NCI-H774 (cell line): ENCODE results near the gene CHTF8.
"Not testable (repeated sequence)": the region's sequence is repeated elsewhere in the genome, so short reads cannot be mapped to it uniquely, and the experiment has no call there.

Source experiments
- DNase-seq: peaks from one replicate; lab custom pipeline; 2025; lab: John Stamatoyannopoulos, UW

CHTF8 gene

GRCh38 chr16:69138608-69139007 is 6.2 kb upstream of the CHTF8 start:
- no peak for DNase-seq

GRCh38 chr16:69133373-69133954 is 1.1 kb upstream of the CHTF8 start:
- DNase-seq = no peak

- DNase-seq = peak; percentile 52
These were observed 457 bp downstream of the CHTF8 start for GRCh38 chr16:69131839-69132423.

GRCh38 chr16:69131167-69131838 is 1.1 kb downstream of the CHTF8 start:
- DNase-seq = no peak

GRCh38 chr16:69130461-69130860 is 1.9 kb downstream of the CHTF8 start:
- DNase-seq = no peak

- DNase-seq = no peak
These were observed 4.3 kb downstream of the CHTF8 start for GRCh38 chr16:69127966-69128510.

GRCh38 chr16:69126801-69127200 is 5.6 kb downstream of the CHTF8 start:
- not testable (repeated sequence) for DNase-seq

- DNase-seq = no peak
These were observed 6.2 kb downstream of the CHTF8 start for GRCh38 chr16:69126221-69126620.

- DNase-seq = not testable (repeated sequence)
These were observed 7.4 kb downstream of the CHTF8 start for GRCh38 chr16:69124961-69125360.

GRCh38 chr16:69124406-69124805 is 8.0 kb downstream of the CHTF8 start:
- not testable (repeated sequence) for DNase-seq

GRCh38 chr16:69123910-69124309 is 8.5 kb downstream of the CHTF8 start:
- no peak for DNase-seq

- no peak for DNase-seq
These were observed 12.2 kb downstream of the CHTF8 start for GRCh38 chr16:69120096-69120664.

GRCh38 chr16:69119536-69119935 is 12.9 kb downstream of the CHTF8 start:
- DNase-seq = no peak

- no peak for DNase-seq
These were observed 13.4 kb downstream of the CHTF8 start for GRCh38 chr16:69118994-69119393.

- no peak for DNase-seq
These were observed 13.9 kb downstream of the CHTF8 start for GRCh38 chr16:69118468-69118867.

GRCh38 chr16:69116906-69117305 is 15.5 kb downstream of the CHTF8 start:
- DNase-seq = no peak

GRCh38 chr16:69116256-69116875 is 16.0 kb downstream of the CHTF8 start:
- no peak for DNase-seq

- no peak for DNase-seq
These were observed 16.6 kb downstream of the CHTF8 start for GRCh38 chr16:69115837-69116236.

- DNase-seq = no peak
These were observed 17.0 kb downstream of the CHTF8 start for GRCh38 chr16:69115361-69115760.

- DNase-seq = no peak
These were observed 17.4 kb downstream of the CHTF8 start for GRCh38 chr16:69114976-69115355.

GRCh38 chr16:69114346-69114975 is 17.9 kb downstream of the CHTF8 start:
- no peak for DNase-seq

- DNase-seq = no peak
These were observed 19.2 kb downstream of the CHTF8 start for GRCh38 chr16:69113216-69113615.
